Measurements from ENCODE around the gene NFKBIB. TPM values are rescaled to one million over a fixed set of nuclear protein-coding genes. Genes with fewer than 3 reads are reported as not detected.

The NFKBIB gene
- total and polyA plus RNA-seq, 2 donors (not counting 3 experiments of a cell fraction or from before 2014, with no cell fraction given) = 25.0 to 30.8 TPM

DNA sequence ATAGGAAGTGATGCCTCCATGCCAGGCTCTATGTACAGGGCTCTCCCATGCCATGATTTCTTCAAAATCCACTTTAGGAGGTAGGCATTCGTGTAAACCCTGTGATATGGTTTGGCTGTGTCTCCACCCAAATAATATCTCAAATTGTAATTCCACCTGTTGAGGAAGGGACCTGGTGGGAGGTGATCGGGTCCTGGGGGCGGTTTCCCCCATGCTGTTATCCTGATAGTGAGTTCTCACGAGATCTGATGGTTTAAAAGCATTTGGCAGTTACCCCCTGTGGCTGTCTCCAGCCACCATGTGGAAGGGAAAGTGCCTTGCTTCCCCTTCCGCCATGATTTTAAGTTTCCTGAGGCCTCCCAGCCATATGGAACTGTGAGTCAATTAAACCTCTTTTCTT is 22.7 kb downstream of the NFKBIB start:
- Histone ChIP-seq H3K27ac (ENCODE audit: insufficient read depth, low read depth, low read length) (no peak overlapping the region), H3K9ac (replicated peaks; ENCODE audit: extremely low read depth, insufficient read depth, low read length) (no peak overlapping the region), H3K4me1 (ENCODE audit: control insufficient read depth, extremely low read depth, insufficient read depth, low read length) (no peaks in the 10 kb centered on the region), H2AFZ (ENCODE audit: low read depth, low read length) (no peak overlapping the region), H4K20me1 (replicated peaks; ENCODE audit: control insufficient read depth, extremely low read depth, insufficient read depth, low read length) (no peaks in the 10 kb centered on the region), H3K79me2 (ENCODE audit: control insufficient read depth, insufficient read depth, low read length) (no peaks in the 10 kb centered on the region), H3K9me1 (replicated peaks; ENCODE audit: control insufficient read depth, extremely low read depth, insufficient read depth, low read length) (no peaks in the 10 kb centered on the region), H3K4me2 (ENCODE audit: insufficient read depth, low read length) (no peak overlapping the region), H3K36me3 (ENCODE audit: control insufficient read depth in 2 of 2, extremely low read depth in 1 of 2, insufficient read depth in 2 of 2, low read length in 2 of 2) (peaks cover 4 to 10% of the 10 kb centered on the region in 2 experiments), H3K9me3 (replicated peaks; ENCODE audit: control insufficient read depth, insufficient read depth, low read length) (no peaks in the 10 kb centered on the region), H3K27me3 (ENCODE audit: control insufficient read depth in 2 of 2, insufficient read depth in 2 of 2, low read length in 2 of 2) (no peaks in the 10 kb centered on the region), H3K4me3 (replicated peaks in 1 of 3; ENCODE audit: insufficient read depth in 1 of 3, low read depth in 1 of 3, low read length in 3 of 3) (no peak overlapping the region)
- POLR2A ChIA-PET = no interaction called here
- no TSS peak for BruUV-seq (replicated peaks)
- intact Hi-C loops (cut with micrococcal nuclease) (no loop called here), dilution Hi-C loops (cut with MboI; ENCODE audit: extremely low pct_ligation_motif_present, low sequenced_read_pairs) (no loop called here)
- CTCF ChIA-PET = no interaction called here
- no peak for DNase-seq (ENCODE audit: low read depth, low spot score)
- no peak for FAIRE-seq
- TF ChIP-seq, protein P1, sequence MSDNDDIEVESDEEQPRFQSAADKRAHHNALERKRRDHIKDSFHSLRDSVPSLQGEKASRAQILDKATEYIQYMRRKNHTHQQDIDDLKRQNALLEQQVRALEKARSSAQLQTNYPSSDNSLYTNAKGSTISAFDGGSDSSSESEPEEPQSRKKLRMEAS (IDR thresholded peaks at IDR 0.05; ENCODE audit: insufficient read depth, insufficient read length) = no peak
- TF ChIP-seq EZH2 (IDR thresholded peaks at IDR 0.05; ENCODE audit: borderline replicate concordance, low read depth, low read length, severe bottlenecking) (no peak), POLR2A (IDR thresholded peaks at IDR 0.05; ENCODE audit: low read depth, low read length) (no peak), FOS (IDR thresholded peaks at IDR 0.05; ENCODE audit: borderline replicate concordance, insufficient read depth, low read length) (no peak), JUN (IDR thresholded peaks at IDR 0.05; ENCODE audit: borderline replicate concordance, insufficient read depth, insufficient read length, low read depth) (no peak), MYC (IDR thresholded peaks at IDR 0.05; ENCODE audit: low read depth, low read length) (no peak), GATA2 (IDR thresholded peaks at IDR 0.05; ENCODE audit: insufficient read depth, insufficient read length, low read depth, low read length) (no peak), POLR2AphosphoS5 (IDR thresholded peaks at IDR 0.05; ENCODE audit: insufficient read depth, low read depth, low read length) (no peak)
- TF ChIP-seq, protein P2, sequence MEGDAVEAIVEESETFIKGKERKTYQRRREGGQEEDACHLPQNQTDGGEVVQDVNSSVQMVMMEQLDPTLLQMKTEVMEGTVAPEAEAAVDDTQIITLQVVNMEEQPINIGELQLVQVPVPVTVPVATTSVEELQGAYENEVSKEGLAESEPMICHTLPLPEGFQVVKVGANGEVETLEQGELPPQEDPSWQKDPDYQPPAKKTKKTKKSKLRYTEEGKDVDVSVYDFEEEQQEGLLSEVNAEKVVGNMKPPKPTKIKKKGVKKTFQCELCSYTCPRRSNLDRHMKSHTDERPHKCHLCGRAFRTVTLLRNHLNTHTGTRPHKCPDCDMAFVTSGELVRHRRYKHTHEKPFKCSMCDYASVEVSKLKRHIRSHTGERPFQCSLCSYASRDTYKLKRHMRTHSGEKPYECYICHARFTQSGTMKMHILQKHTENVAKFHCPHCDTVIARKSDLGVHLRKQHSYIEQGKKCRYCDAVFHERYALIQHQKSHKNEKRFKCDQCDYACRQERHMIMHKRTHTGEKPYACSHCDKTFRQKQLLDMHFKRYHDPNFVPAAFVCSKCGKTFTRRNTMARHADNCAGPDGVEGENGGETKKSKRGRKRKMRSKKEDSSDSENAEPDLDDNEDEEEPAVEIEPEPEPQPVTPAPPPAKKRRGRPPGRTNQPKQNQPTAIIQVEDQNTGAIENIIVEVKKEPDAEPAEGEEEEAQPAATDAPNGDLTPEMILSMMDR (IDR thresholded peaks at IDR 0.05; ENCODE audit: extremely low read depth in 1 of 2, insufficient read depth in 1 of 2, low read depth in 1 of 2, low read length in 2 of 2) = no peak

All from endothelial cell of umbilical vein (primary cell).